ENCODE results near the gene TRPT1. TPM values are rescaled to one million over a fixed set of nuclear protein-coding genes. Genes with fewer than 3 reads are reported as not detected.

The TRPT1 gene
- total and polyA plus RNA-seq, 9 of the 15 experiments (the other 6 are each of a cell fraction or from before 2014, with no cell fraction given) = 4.6 to 41.7 (median 23.1) TPM

DNA sequence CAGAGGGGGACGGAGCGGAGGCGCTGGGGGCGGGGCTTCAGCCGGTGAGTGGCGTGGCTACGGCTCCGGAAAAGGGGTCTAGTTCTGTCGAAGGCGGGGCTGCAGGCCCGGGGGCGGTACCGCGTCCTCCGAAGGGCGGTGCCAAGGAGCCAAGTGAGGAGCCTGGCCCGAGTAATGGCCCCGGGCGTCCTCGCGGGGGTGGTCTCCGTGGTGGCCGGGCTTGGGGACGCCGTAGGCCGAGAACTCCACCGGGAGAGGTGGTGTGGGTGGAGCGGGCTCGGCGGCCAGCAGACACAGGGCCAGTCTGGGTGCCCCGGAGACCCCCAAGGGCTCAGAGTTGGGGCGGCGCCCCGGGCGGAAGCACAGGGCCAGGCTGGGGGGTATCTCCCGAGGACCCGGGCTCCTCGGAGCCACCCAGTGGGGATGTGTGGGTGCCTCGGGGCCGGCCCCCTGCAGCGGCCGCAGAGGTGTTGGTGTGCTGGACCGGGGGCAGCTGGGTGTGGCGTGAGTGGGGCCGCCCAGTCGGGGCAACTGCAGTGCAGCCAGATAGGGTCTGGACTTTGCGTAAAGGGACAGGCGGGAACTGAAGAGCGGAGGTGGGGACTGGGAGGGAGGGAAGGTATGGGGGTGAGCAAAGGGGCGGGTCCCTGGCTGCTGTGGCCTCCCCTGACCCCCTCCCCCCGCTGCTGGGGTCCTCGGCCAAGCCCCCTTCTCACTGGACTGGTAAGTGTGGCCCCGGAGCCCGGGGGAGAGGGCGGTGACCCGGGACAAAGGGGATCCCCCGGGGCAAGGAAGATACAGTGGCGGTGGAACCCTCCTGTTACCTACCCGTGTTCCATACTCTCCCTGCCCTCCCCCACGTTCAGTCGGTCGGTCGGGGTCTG, 15.7 kb upstream of the TRPT1 start (continued):
- no peak for TF ChIP-seq BCL6 (CRISPR knock-in tag; IDR thresholded peaks at IDR 0.05)
- TF ChIP-seq LCOR (CRISPR knock-in tag; IDR thresholded peaks at IDR 0.05) = no peak
- TF ChIP-seq, protein P1, sequence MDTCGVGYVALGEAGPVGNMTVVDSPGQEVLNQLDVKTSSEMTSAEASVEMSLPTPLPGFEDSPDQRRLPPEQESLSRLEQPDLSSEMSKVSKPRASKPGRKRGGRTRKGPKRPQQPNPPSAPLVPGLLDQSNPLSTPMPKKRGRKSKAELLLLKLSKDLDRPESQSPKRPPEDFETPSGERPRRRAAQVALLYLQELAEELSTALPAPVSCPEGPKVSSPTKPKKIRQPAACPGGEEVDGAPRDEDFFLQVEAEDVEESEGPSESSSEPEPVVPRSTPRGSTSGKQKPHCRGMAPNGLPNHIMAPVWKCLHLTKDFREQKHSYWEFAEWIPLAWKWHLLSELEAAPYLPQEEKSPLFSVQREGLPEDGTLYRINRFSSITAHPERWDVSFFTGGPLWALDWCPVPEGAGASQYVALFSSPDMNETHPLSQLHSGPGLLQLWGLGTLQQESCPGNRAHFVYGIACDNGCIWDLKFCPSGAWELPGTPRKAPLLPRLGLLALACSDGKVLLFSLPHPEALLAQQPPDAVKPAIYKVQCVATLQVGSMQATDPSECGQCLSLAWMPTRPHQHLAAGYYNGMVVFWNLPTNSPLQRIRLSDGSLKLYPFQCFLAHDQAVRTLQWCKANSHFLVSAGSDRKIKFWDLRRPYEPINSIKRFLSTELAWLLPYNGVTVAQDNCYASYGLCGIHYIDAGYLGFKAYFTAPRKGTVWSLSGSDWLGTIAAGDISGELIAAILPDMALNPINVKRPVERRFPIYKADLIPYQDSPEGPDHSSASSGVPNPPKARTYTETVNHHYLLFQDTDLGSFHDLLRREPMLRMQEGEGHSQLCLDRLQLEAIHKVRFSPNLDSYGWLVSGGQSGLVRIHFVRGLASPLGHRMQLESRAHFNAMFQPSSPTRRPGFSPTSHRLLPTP (IDR thresholded peaks at IDR 0.05; ENCODE audit: borderline replicate concordance, extremely low read depth, insufficient read length) = no peak
- no peak for TF ChIP-seq ZSCAN32 (CRISPR knock-in tag; IDR thresholded peaks at IDR 0.05)
- no peak for TF ChIP-seq ZNF217 (CRISPR knock-in tag; IDR thresholded peaks at IDR 0.05)
- TF ChIP-seq, protein P2, sequence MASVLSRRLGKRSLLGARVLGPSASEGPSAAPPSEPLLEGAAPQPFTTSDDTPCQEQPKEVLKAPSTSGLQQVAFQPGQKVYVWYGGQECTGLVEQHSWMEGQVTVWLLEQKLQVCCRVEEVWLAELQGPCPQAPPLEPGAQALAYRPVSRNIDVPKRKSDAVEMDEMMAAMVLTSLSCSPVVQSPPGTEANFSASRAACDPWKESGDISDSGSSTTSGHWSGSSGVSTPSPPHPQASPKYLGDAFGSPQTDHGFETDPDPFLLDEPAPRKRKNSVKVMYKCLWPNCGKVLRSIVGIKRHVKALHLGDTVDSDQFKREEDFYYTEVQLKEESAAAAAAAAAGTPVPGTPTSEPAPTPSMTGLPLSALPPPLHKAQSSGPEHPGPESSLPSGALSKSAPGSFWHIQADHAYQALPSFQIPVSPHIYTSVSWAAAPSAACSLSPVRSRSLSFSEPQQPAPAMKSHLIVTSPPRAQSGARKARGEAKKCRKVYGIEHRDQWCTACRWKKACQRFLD (CRISPR knock-in tag; IDR thresholded peaks at IDR 0.05) = peak; percentile 75; the same call in 1 of the 2 replicates
- TF ChIP-seq HLTF (IDR thresholded peaks at IDR 0.05) = no peak
- no peak; the same call in 1 of the 2 replicates for TF ChIP-seq RUNX1 (IDR thresholded peaks at IDR 0.05; ENCODE audit: low read depth)
- TF ChIP-seq ZNF280B (CRISPR knock-in tag; IDR thresholded peaks at IDR 0.05) = no peak
- TF ChIP-seq TRIM24 (IDR thresholded peaks at IDR 0.05) = no peak; a peak in 1 of 4 replicates
- no peak for TF ChIP-seq ELF1 (tag; IDR thresholded peaks at IDR 0.05)
- no peak; the same call in 1 of the 2 replicates for TF ChIP-seq ETS1 (conservative IDR thresholded peaks at IDR 0.05; ENCODE audit: control insufficient read depth, low read depth, low read length)
- TF ChIP-seq TCF7L2 (IDR thresholded peaks at IDR 0.05; ENCODE audit: low read depth, low read length) = no peak
- no peak for TF ChIP-seq BCOR (IDR thresholded peaks at IDR 0.05)
- no peak for TF ChIP-seq ZNF586 (CRISPR knock-in tag; conservative IDR thresholded peaks at IDR 0.05)
- no peak for TF ChIP-seq PTTG1 (tag; IDR thresholded peaks at IDR 0.05; ENCODE audit: low read depth)
- TF ChIP-seq MXI1 (IDR thresholded peaks at IDR 0.05; ENCODE audit: low read depth, low read length) = no peak
- TF ChIP-seq RBM15 (IDR thresholded peaks at IDR 0.05; ENCODE audit: insufficient read depth, low read length) = no peak
- TF ChIP-seq, protein P3, sequence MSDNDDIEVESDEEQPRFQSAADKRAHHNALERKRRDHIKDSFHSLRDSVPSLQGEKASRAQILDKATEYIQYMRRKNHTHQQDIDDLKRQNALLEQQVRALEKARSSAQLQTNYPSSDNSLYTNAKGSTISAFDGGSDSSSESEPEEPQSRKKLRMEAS (CRISPR knock-in tag; IDR thresholded peaks at IDR 0.05) = no peak
- no peak for TF ChIP-seq RAD51 (IDR thresholded peaks at IDR 0.05; ENCODE audit: borderline replicate concordance, low read depth)
